ENCODE data around the gene UNC45B. TPM values are rescaled to one million over a fixed set of nuclear protein-coding genes. Genes with fewer than 3 reads are reported as not detected.
"Not testable (repeated sequence)": the region's sequence is repeated elsewhere in the genome, so short reads cannot be mapped to it uniquely, and the experiment has no call there.

UNC45B gene
- total RNA-seq, 6 experiments from 2014 or later: not detected

GRCh38 chr17:35167666-35168065, 20.0 kb downstream of the UNC45B start:
- Mint-ChIP-seq H3K4me3 (no peak overlapping the region), H3K36me3 (ENCODE audit: low read depth) (no peaks in the 10 kb centered on the region), H3K27ac (no peak overlapping the region), H3K9me3 (no peaks in the 10 kb centered on the region), H3K27me3 (ENCODE audit: insufficient read depth) (peaks cover 9% of the 10 kb centered on the region), H3K4me1 (ENCODE audit: low read depth) (peaks cover 18% of the 10 kb centered on the region)
- no peak for TF ChIP-seq CTCF (IDR thresholded peaks at IDR 0.05)
- DNase-seq: peak; percentile 56

GRCh38 chr17:35169835-35170363, 22.3 kb downstream of the UNC45B start:
- no peak for DNase-seq
- Mint-ChIP-seq H3K9me3 (no peaks in the 10 kb centered on the region), H3K4me1 (ENCODE audit: low read depth) (peaks cover 18% of the 10 kb centered on the region), H3K27me3 (ENCODE audit: insufficient read depth) (peaks cover 11% of the 10 kb centered on the region), H3K36me3 (ENCODE audit: low read depth) (no peaks in the 10 kb centered on the region), H3K4me3 (no peak overlapping the region), H3K27ac (no peak overlapping the region)
- TF ChIP-seq CTCF (IDR thresholded peaks at IDR 0.05): no peak

GRCh38 chr17:35170968-35171771, 23.6 kb downstream of the UNC45B start:
- H3K36me3 Mint-ChIP-seq (ENCODE audit: low read depth): no peaks in the 10 kb centered on the region
- H3K27me3 Mint-ChIP-seq (ENCODE audit: insufficient read depth): peaks cover 19% of the 10 kb centered on the region
- peak; percentile 75 for TF ChIP-seq CTCF (IDR thresholded peaks at IDR 0.05)
- peaks cover 18% of the 10 kb centered on the region for H3K4me1 Mint-ChIP-seq (ENCODE audit: low read depth)
- no peaks in the 10 kb centered on the region for H3K9me3 Mint-ChIP-seq
- H3K27ac Mint-ChIP-seq: no peak overlapping the region
- DNase-seq: peak; percentile 45
- no peak overlapping the region for H3K4me3 Mint-ChIP-seq

- H3K9me3 Mint-ChIP-seq: no peaks in the 10 kb centered on the region
- no peaks in the 10 kb centered on the region for H3K36me3 Mint-ChIP-seq (ENCODE audit: low read depth)
- no peak overlapping the region for H3K4me3 Mint-ChIP-seq
- peaks cover 24% of the 10 kb centered on the region for H3K27me3 Mint-ChIP-seq (ENCODE audit: insufficient read depth)
- H3K27ac Mint-ChIP-seq: no peak overlapping the region
- no peak for TF ChIP-seq CTCF (IDR thresholded peaks at IDR 0.05)
- DNase-seq: no peak
- peaks cover 18% of the 10 kb centered on the region for H3K4me1 Mint-ChIP-seq (ENCODE audit: low read depth)
Observed at GRCh38 chr17:35171834-35172233, 24.2 kb downstream of the UNC45B start.

GRCh38 chr17:35172321-35172720, 24.7 kb downstream of the UNC45B start:
- DNase-seq; H3K27ac Mint-ChIP-seq; H3K36me3 Mint-ChIP-seq (ENCODE audit: low read depth); H3K9me3 Mint-ChIP-seq; H3K4me3 Mint-ChIP-seq: not testable (repeated sequence)
- H3K4me1 Mint-ChIP-seq (ENCODE audit: low read depth): peaks cover 15% of the 10 kb centered on the region
- peaks cover 24% of the 10 kb centered on the region for H3K27me3 Mint-ChIP-seq (ENCODE audit: insufficient read depth)

GRCh38 chr17:35174835-35175334, 27.3 kb downstream of the UNC45B start:
- Mint-ChIP-seq H3K36me3 (ENCODE audit: low read depth) (no peaks in the 10 kb centered on the region), H3K4me3 (no peak overlapping the region), H3K9me3 (no peaks in the 10 kb centered on the region), H3K27me3 (ENCODE audit: insufficient read depth) (peaks cover 28% of the 10 kb centered on the region), H3K27ac (no peak overlapping the region), H3K4me1 (ENCODE audit: low read depth) (peaks cover 6% of the 10 kb centered on the region)
- no peak for DNase-seq
- no peak for TF ChIP-seq CTCF (IDR thresholded peaks at IDR 0.05)
